Osteoblast (primary cell): ENCODE measurements around the gene SLC30A7. TPM values are rescaled to one million over a fixed set of nuclear protein-coding genes. Genes with fewer than 3 reads are reported as not detected.

ENCODE experiments used
- DNase-seq: peaks from one replicate; pipeline ENCODE4 v3.0.0; 2011; ENCODE audit warnings: low spot score, mixed read lengths; ENCODE audit not compliant: insufficient read length; ENCODE audit errors: missing footprints
- H2AFZ ChIP-seq: 2 replicates; pipeline ENCODE4 v1.6.0; 2011; ENCODE audit warnings: mild to moderate bottlenecking, low read length
- H3K27ac ChIP-seq: 2 replicates; pipeline ENCODE4 v1.5.1; 2011; ENCODE audit warnings: mild to moderate bottlenecking, low read depth, low read length, moderate library complexity
- H3K27me3 ChIP-seq: 2 replicates; pipeline ENCODE4 v1.6.0; 2012; ENCODE audit warnings: mild to moderate bottlenecking, control low read depth, inconsistent platforms, low read length, moderate library complexity; ENCODE audit not compliant: insufficient read depth
- H3K36me3 ChIP-seq: 2 replicates; pipeline ENCODE4 v1.5.1; 2011; ENCODE audit warnings: mild to moderate bottlenecking, low read length, control low read depth, moderate library complexity; ENCODE audit not compliant: insufficient read depth
- H3K4me1 ChIP-seq: 2 replicates; pipeline ENCODE4 v1.5.1; 2011; ENCODE audit warnings: mild to moderate bottlenecking, low read length, control low read depth, moderate library complexity; ENCODE audit not compliant: insufficient read depth
- H3K4me2 ChIP-seq: 2 replicates; pipeline ENCODE4 v1.6.0; 2011; ENCODE audit warnings: mild to moderate bottlenecking, low read length; ENCODE audit not compliant: insufficient read depth
- H3K4me3 ChIP-seq: fragments of 200-600 bp; sonication (generic); 3 replicates; pipeline ENCODE4 v1.5.1; 2012; ENCODE audit warnings: mild to moderate bottlenecking, low read length, inconsistent platforms; ENCODE audit not compliant: insufficient read depth
- H3K79me2 ChIP-seq: 2 replicates; pipeline ENCODE4 v1.6.0; 2012; ENCODE audit warnings: mild to moderate bottlenecking, low read length, control low read depth, inconsistent platforms; ENCODE audit not compliant: insufficient read depth
- H3K9me3 ChIP-seq: 2 replicates; pipeline ENCODE4 v1.5.1; 2011; ENCODE audit warnings: low read depth, low read length, control low read depth
- H4K20me1 ChIP-seq: 2 replicates; pipeline ENCODE4 v1.6.0; 2012; ENCODE audit warnings: mild to moderate bottlenecking, low read length, control low read depth; ENCODE audit not compliant: insufficient read depth
- total RNA-seq: library from RNA; depleted of rRNA; stranded (reverse); fragments of >200 nt; gene quantifications from 2 replicates; pipeline ENCODE4 v1.2.3, GENCODE V29; 2012
- TF ChIP-seq, protein P1 (sequence below): IDR thresholded peaks from 2 replicates; pipeline ENCODE4 v1.5.1; 2011; ENCODE audit warnings: mild to moderate bottlenecking, low read depth, low read length, moderate library complexity; ENCODE audit errors: extremely low read depth

Gene SLC30A7
- total RNA-seq, 1 donor = 69.8 TPM

DNA sequence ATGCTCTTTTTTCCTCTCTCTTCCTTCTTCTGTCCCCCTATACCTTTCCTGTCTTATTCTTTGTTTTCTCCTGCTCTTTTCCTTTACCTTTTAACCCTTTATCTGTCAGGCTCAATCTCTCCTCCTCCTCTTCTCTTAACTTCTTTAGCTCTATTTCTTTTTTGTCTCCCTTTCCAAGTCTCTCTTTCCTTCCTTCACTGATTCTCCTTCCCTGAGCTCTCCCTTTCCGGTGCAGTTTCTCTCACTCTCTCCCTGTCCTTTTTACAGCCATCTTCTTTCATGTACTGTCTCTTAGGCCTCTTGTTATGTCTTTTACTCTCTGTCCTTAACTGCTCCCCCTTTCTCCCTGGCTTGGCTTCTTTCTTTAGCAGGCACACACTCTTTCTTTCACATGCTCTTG lies 12.0 kb downstream of the SLC30A7 start:
- no peaks in the 10 kb centered on the region for H3K4me1 ChIP-seq
- no peak overlapping the region for H3K27ac ChIP-seq
- H3K27me3 ChIP-seq = no peaks in the 10 kb centered on the region
- no peak overlapping the region for H3K4me3 ChIP-seq
- no peak for DNase-seq
- peaks cover 22% of the 10 kb centered on the region for H3K79me2 ChIP-seq
- no peaks in the 10 kb centered on the region for H3K9me3 ChIP-seq
- H4K20me1 ChIP-seq = peaks cover 4% of the 10 kb centered on the region
- no peak overlapping the region for H3K4me2 ChIP-seq
- TF ChIP-seq, protein P1, sequence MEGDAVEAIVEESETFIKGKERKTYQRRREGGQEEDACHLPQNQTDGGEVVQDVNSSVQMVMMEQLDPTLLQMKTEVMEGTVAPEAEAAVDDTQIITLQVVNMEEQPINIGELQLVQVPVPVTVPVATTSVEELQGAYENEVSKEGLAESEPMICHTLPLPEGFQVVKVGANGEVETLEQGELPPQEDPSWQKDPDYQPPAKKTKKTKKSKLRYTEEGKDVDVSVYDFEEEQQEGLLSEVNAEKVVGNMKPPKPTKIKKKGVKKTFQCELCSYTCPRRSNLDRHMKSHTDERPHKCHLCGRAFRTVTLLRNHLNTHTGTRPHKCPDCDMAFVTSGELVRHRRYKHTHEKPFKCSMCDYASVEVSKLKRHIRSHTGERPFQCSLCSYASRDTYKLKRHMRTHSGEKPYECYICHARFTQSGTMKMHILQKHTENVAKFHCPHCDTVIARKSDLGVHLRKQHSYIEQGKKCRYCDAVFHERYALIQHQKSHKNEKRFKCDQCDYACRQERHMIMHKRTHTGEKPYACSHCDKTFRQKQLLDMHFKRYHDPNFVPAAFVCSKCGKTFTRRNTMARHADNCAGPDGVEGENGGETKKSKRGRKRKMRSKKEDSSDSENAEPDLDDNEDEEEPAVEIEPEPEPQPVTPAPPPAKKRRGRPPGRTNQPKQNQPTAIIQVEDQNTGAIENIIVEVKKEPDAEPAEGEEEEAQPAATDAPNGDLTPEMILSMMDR = no peak
- peaks cover 83% of the 10 kb centered on the region for H3K36me3 ChIP-seq
- H2AFZ ChIP-seq = no peak overlapping the region

DNA sequence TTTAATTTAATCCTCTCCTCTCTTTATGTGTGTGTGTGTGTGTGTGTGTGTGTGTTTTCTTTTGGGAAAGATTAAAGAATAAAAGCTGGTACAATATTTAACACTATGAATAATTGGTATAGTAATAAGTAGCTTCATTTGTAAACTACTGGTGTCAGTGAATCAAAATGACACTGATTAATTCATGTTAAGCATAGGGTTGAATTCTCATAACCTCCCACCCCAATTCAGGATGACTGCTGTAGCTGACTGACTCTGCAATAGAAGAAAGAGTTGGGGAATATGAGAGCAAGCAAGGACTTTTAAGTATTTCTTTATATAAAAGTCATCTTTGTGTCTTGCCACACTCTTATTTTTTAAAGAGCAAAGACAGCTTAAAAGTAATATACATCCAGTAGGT lies 13.1 kb downstream of the SLC30A7 start:
- H3K4me2 ChIP-seq = no peak overlapping the region
- no peak for DNase-seq
- peaks cover 88% of the 10 kb centered on the region for H3K36me3 ChIP-seq
- no peaks in the 10 kb centered on the region for H3K27me3 ChIP-seq
- no peaks in the 10 kb centered on the region for H3K4me1 ChIP-seq
- H2AFZ ChIP-seq = no peak overlapping the region
- H3K9me3 ChIP-seq = no peaks in the 10 kb centered on the region
- H3K27ac ChIP-seq = no peak overlapping the region
- H3K79me2 ChIP-seq = peaks cover 17% of the 10 kb centered on the region
- no peak overlapping the region for H3K4me3 ChIP-seq
- H4K20me1 ChIP-seq = peaks cover 4% of the 10 kb centered on the region
- TF ChIP-seq, protein P1 = no peak

DNA sequence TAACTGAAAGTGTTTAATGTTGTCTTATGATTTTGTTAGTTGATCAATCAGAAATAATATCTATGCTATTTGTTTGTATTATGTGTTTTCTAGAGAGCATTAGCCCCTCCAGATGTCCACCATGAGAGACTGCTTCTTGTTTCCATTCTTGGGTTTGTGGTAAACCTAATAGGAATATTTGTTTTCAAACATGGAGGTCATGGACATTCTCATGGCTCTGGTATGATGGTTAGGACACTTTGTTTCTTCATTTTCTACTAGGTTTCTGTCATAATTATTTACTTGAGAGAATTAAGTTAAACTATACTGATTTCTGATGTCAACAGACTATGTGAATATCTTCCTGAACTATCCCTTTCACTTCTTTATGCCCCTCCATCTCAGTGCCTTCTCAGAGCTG lies 16.1 kb downstream of the SLC30A7 start:
- H3K4me3 ChIP-seq = no peak overlapping the region
- H4K20me1 ChIP-seq = no peaks in the 10 kb centered on the region
- H3K27ac ChIP-seq = no peak overlapping the region
- TF ChIP-seq, protein P1 = no peak
- H3K4me2 ChIP-seq = no peak overlapping the region
- no peaks in the 10 kb centered on the region for H3K4me1 ChIP-seq
- H2AFZ ChIP-seq = no peak overlapping the region
- no peaks in the 10 kb centered on the region for H3K9me3 ChIP-seq
- peaks cover 6% of the 10 kb centered on the region for H3K79me2 ChIP-seq
- DNase-seq = peak; percentile 49
- H3K36me3 ChIP-seq = peaks cover 75% of the 10 kb centered on the region
- no peaks in the 10 kb centered on the region for H3K27me3 ChIP-seq

DNA sequence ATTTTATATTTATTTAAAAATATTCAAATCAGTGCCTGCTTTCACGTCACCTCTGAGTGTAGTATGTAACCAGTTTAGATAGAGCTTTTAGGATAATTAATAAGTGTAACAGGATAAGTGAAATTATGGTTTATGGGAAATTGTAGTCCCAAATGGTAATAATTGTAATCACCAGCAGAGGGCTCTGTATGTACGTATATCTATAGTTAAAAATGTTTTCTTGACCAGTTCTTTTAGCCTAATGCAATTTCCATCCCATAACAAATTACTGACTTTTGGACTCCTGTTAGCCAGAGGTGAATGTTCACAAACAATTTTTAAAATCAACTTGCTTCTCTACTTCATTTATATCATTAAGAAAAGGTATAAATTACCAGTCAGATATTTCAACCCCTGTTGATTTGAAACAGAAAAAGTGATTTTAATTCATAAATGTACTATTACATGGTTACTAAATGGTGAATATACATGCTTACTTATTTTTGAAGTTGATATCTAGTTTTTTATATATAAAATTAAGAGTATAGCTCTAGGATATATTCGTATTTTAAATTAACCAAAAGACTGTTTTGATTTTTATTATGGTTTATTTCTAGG lies 25.3 kb downstream of the SLC30A7 start:
- H3K4me3 ChIP-seq = no peak overlapping the region
- peaks cover 3% of the 10 kb centered on the region for H3K79me2 ChIP-seq
- H3K4me1 ChIP-seq = peaks cover 2% of the 10 kb centered on the region
- no peak overlapping the region for H2AFZ ChIP-seq
- H3K36me3 ChIP-seq = peaks cover 48% of the 10 kb centered on the region
- H3K27me3 ChIP-seq = no peaks in the 10 kb centered on the region
- no peak overlapping the region for H3K4me2 ChIP-seq
- no peaks in the 10 kb centered on the region for H4K20me1 ChIP-seq
- H3K27ac ChIP-seq = peak overlapping the region; percentile 35
- TF ChIP-seq, protein P1 = peak; percentile 61
- DNase-seq = no peak
- no peaks in the 10 kb centered on the region for H3K9me3 ChIP-seq
